ENCODE data around the gene CASKIN1.

The CASKIN1 gene

GRCh38 chr16:2178321-2179106 is 17.9 kb downstream of the CASKIN1 start:
- no peak for TF ChIP-seq TAF1 (IDR thresholded peaks at IDR 0.05; ENCODE audit: borderline replicate concordance, insufficient read depth, low read length)
- TF ChIP-seq SIN3A (IDR thresholded peaks at IDR 0.05; ENCODE audit: borderline replicate concordance, insufficient read depth, low read length) = no peak
- no peak for TF ChIP-seq POLR2AphosphoS5 (IDR thresholded peaks at IDR 0.05; ENCODE audit: low read depth, low read length)
- no peak for TF ChIP-seq FOXP2 (optimal IDR thresholded peaks at IDR 0.05; ENCODE audit: borderline replicate concordance, extremely low read depth, extremely low read length, insufficient read depth)
- TF ChIP-seq REST (IDR thresholded peaks at IDR 0.05; ENCODE audit: insufficient read depth in 1 of 2, low read depth in 2 of 2, low read length in 2 of 2) = no peak

- TF ChIP-seq SIN3A (IDR thresholded peaks at IDR 0.05; ENCODE audit: borderline replicate concordance, insufficient read depth, low read length) (no peak), TAF1 (IDR thresholded peaks at IDR 0.05; ENCODE audit: borderline replicate concordance, insufficient read depth, low read length) (no peak), FOXP2 (optimal IDR thresholded peaks at IDR 0.05; ENCODE audit: borderline replicate concordance, extremely low read depth, extremely low read length, insufficient read depth) (no peak), REST (IDR thresholded peaks at IDR 0.05; ENCODE audit: insufficient read depth in 1 of 2, low read depth in 2 of 2, low read length in 2 of 2) (no peak), POLR2AphosphoS5 (IDR thresholded peaks at IDR 0.05; ENCODE audit: low read depth, low read length) (no peak)
These were observed 18.8 kb downstream of the CASKIN1 start for GRCh38 chr16:2177561-2177960.

GRCh38 chr16:2177101-2177500 is 19.3 kb downstream of the CASKIN1 start:
- TF ChIP-seq FOXP2 (optimal IDR thresholded peaks at IDR 0.05; ENCODE audit: borderline replicate concordance, extremely low read depth, extremely low read length, insufficient read depth) (no peak), REST (IDR thresholded peaks at IDR 0.05; ENCODE audit: insufficient read depth in 1 of 2, low read depth in 2 of 2, low read length in 2 of 2) (no peak), POLR2AphosphoS5 (IDR thresholded peaks at IDR 0.05; ENCODE audit: low read depth, low read length) (no peak), SIN3A (IDR thresholded peaks at IDR 0.05; ENCODE audit: borderline replicate concordance, insufficient read depth, low read length) (no peak), TAF1 (IDR thresholded peaks at IDR 0.05; ENCODE audit: borderline replicate concordance, insufficient read depth, low read length) (no peak)

GRCh38 chr16:2176047-2176446 is 20.4 kb downstream of the CASKIN1 start:
- no peak for TF ChIP-seq FOXP2 (optimal IDR thresholded peaks at IDR 0.05; ENCODE audit: borderline replicate concordance, extremely low read depth, extremely low read length, insufficient read depth)
- TF ChIP-seq SIN3A (IDR thresholded peaks at IDR 0.05; ENCODE audit: borderline replicate concordance, insufficient read depth, low read length) = no peak
- no peak for TF ChIP-seq REST (IDR thresholded peaks at IDR 0.05; ENCODE audit: insufficient read depth in 1 of 2, low read depth in 2 of 2, low read length in 2 of 2)
- no peak for TF ChIP-seq TAF1 (IDR thresholded peaks at IDR 0.05; ENCODE audit: borderline replicate concordance, insufficient read depth, low read length)
- no peak for TF ChIP-seq POLR2AphosphoS5 (IDR thresholded peaks at IDR 0.05; ENCODE audit: low read depth, low read length)

Measured in PFSK-1 (cell line).